Breast epithelium (tissue), 3 donors: ENCODE measurements around the gene CFAP54.

Source experiments
- CTCF ChIP-seq, 3 donors: fragments of 450-650 bp; IDR thresholded peaks; one replicate each; pipeline ENCODE4 v1.5.1; 2016 to 2017; ENCODE audit warnings: antibody characterized with exemption in 3 of 3, mild to moderate bottlenecking in 3 of 3, moderate library complexity in 3 of 3
- POLR2A ChIP-seq: fragments of 450-650 bp; IDR thresholded peaks from one replicate; pipeline ENCODE4 v1.6.1; 2016; ENCODE audit warnings: antibody characterized with exemption, mild to moderate bottlenecking, moderate library complexity

DNA sequence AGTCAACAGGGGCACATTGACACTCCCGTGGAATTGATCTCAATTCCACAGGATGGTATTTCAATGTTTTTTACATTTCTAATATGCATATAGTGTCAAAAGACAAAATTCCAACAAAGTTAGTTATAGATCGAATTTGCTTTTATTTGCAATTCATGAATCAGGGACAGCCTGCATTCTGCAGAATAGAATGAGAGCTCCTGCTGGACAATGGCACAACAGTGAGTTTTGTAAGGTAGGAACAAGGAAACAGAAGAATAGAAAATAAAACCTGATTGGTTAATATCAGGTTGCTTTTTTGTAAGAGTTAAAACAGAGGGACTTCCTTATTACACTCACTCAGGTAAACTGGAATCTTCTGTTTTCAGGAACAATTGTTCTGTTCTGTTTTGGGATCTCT, 384.8 kb downstream of the CFAP54 start:
- TF ChIP-seq POLR2A: no peak
- TF ChIP-seq CTCF (IDR thresholded peaks at IDR 0.05): no peak
